SU-DHL-6 (cell line): ENCODE results near the gene CRX.
"Not testable (repeated sequence)": the region's sequence is repeated elsewhere in the genome, so short reads cannot be mapped to it uniquely, and the experiment has no call there.

Experiments used
- H2AFZ ChIP-seq: fragments of 200-600 bp; sonication (generic); 2 replicates; pipeline ENCODE4 v1.6.1; 2014; ENCODE audit warnings: low read depth, mild to moderate bottlenecking, moderate library complexity, mixed read lengths, antibody characterized with exemption, low read length; ENCODE audit not compliant: severe bottlenecking
- H3F3A ChIP-seq: fragments of 200-600 bp; shearing (Covaris generic); 2 replicates; pipeline ENCODE4 v1.6.0; 2016; ENCODE audit warnings: antibody characterized with exemption, mild to moderate bottlenecking; ENCODE audit not compliant: insufficient read depth
- H3K27ac ChIP-seq: fragments of 200-600 bp; sonication (generic); 2 replicates; pipeline ENCODE4 v1.5.1; 2016; ENCODE audit warnings: low read depth, mild to moderate bottlenecking, low read length, moderate library complexity, mixed read lengths
- H3K27me3 ChIP-seq: fragments of 200-600 bp; sonication (generic), shearing (Covaris generic); 2 replicates; pipeline ENCODE4 v1.6.0; 2014; ENCODE audit warnings: mild to moderate bottlenecking, low read length
- H3K36me3 ChIP-seq: fragments of 200-600 bp; sonication (generic); 2 replicates; pipeline ENCODE4 v1.6.1; 2014; ENCODE audit warnings: mild to moderate bottlenecking, low read length, mixed read lengths
- H3K4me2 ChIP-seq: fragments of 300-600, 200-600 bp; shearing (Covaris generic), sonication (generic); 2 replicates; pipeline ENCODE4 v1.6.0; 2014; ENCODE audit warnings: low read length, low read depth, mild to moderate bottlenecking; ENCODE audit not compliant: poor library complexity, severe bottlenecking
- H3K4me3 ChIP-seq: fragments of 200-600 bp; sonication (generic); 2 replicates; pipeline ENCODE4 v1.5.1; 2014; ENCODE audit warnings: antibody characterized with exemption, low read length, mild to moderate bottlenecking, mixed read lengths; ENCODE audit not compliant: insufficient read depth, poor library complexity, severe bottlenecking
- H3K79me2 ChIP-seq: fragments of 200-600 bp; sonication (generic); 2 replicates; pipeline ENCODE4 v1.6.1; 2014; ENCODE audit warnings: mild to moderate bottlenecking, low read length, moderate library complexity; ENCODE audit not compliant: insufficient read depth
- H3K9ac ChIP-seq: fragments of 200-600 bp; sonication (generic); 2 replicates; pipeline ENCODE4 v1.7.0; 2014; ENCODE audit warnings: mild to moderate bottlenecking, low read length
- H3K9me2 ChIP-seq: fragments of 200-600 bp; sonication (generic); replicated peaks from 2 replicates; pipeline ENCODE4 v1.6.1; 2014; ENCODE audit warnings: low read length; ENCODE audit not compliant: insufficient read depth
- H3K9me3 ChIP-seq: fragments of 200-600 bp; sonication (generic); 2 replicates; pipeline ENCODE4 v1.6.1; 2014; ENCODE audit warnings: low read length, mixed read lengths; ENCODE audit not compliant: insufficient read depth
- H4K20me1 ChIP-seq: fragments of 200-600 bp; sonication (generic); 2 replicates; pipeline ENCODE4 v1.6.1; 2014; ENCODE audit warnings: low read depth, mild to moderate bottlenecking, antibody characterized with exemption, low read length, moderate library complexity, mixed read lengths
- CTCF ChIP-seq: fragments of 200-600 bp; sonication (generic); IDR thresholded peaks from one replicate; pipeline ENCODE4 v1.5.1; 2017; ENCODE audit warnings: antibody characterized with exemption, mild to moderate bottlenecking, low read length, moderate library complexity; ENCODE audit not compliant: insufficient read depth, poor library complexity, severe bottlenecking
- EZH2phosphoT487 ChIP-seq: fragments of 200-600 bp; sonication (generic), shearing (Covaris generic); conservative IDR thresholded peaks from 2 replicates; pipeline ENCODE4 v1.6.1; 2018; ENCODE audit warnings: mild to moderate bottlenecking, antibody characterized with exemption, low read length, moderate library complexity, mixed read lengths

Gene CRX

GRCh38 chr19:47865166-47865565, 43.4 kb downstream of the CRX start:
- Histone ChIP-seq H3F3A (no peaks in the 10 kb centered on the region), H3K9me2 (no peaks in the 10 kb centered on the region), H3K9me3 (no peaks in the 10 kb centered on the region), H3K27me3 (no peaks in the 10 kb centered on the region), H3K9ac (no peak overlapping the region), H3K79me2 (no peaks in the 10 kb centered on the region), H3K4me2 (no peak overlapping the region), H3K36me3 (no peaks in the 10 kb centered on the region), H4K20me1 (no peaks in the 10 kb centered on the region), H3K27ac (no peak overlapping the region), H3K4me3 (no peak overlapping the region), H2AFZ (no peak overlapping the region)
- no peak for TF ChIP-seq EZH2phosphoT487
- TF ChIP-seq CTCF = no peak

GRCh38 chr19:47878906-47879305, 57.2 kb downstream of the CRX start:
- Histone ChIP-seq H3K9me3 (no peaks in the 10 kb centered on the region), H3K9me2 (no peaks in the 10 kb centered on the region), H3K9ac (no peak overlapping the region), H3K27ac (no peak overlapping the region), H3K79me2 (no peaks in the 10 kb centered on the region), H3F3A (no peaks in the 10 kb centered on the region), H2AFZ (no peak overlapping the region), H3K27me3 (no peaks in the 10 kb centered on the region), H3K4me3 (no peak overlapping the region), H3K36me3 (no peaks in the 10 kb centered on the region), H4K20me1 (no peaks in the 10 kb centered on the region), H3K4me2 (no peak overlapping the region)
- TF ChIP-seq CTCF (no peak), EZH2phosphoT487 (no peak)

GRCh38 chr19:47879385-47879784, 57.6 kb downstream of the CRX start:
- not testable (repeated sequence) for H3K27ac ChIP-seq, H3K79me2 ChIP-seq, H2AFZ ChIP-seq, H4K20me1 ChIP-seq, H3K4me3 ChIP-seq, H3K4me2 ChIP-seq, H3K9me3 ChIP-seq, H3K27me3 ChIP-seq, H3F3A ChIP-seq, H3K36me3 ChIP-seq, H3K9me2 ChIP-seq, H3K9ac ChIP-seq

- Histone ChIP-seq H3K9me3 (no peaks in the 10 kb centered on the region), H3K4me2 (no peak overlapping the region), H2AFZ (no peak overlapping the region), H3K27me3 (no peaks in the 10 kb centered on the region), H4K20me1 (no peaks in the 10 kb centered on the region), H3K27ac (no peak overlapping the region), H3K9ac (no peak overlapping the region), H3K36me3 (no peaks in the 10 kb centered on the region), H3K4me3 (no peak overlapping the region), H3F3A (no peaks in the 10 kb centered on the region), H3K9me2 (no peaks in the 10 kb centered on the region), H3K79me2 (no peaks in the 10 kb centered on the region)
- TF ChIP-seq EZH2phosphoT487 = no peak
Observed at GRCh38 chr19:47881757-47882156, 60.0 kb downstream of the CRX start.
